GM19043 (cell line): ENCODE data around the gene CCIN.
"Not testable (repeated sequence)": the region's sequence is repeated elsewhere in the genome, so short reads cannot be mapped to it uniquely, and the experiment has no call there.

ENCODE experiments used
- ATAC-seq: cut with Tn5 transposase; IDR thresholded peaks from one replicate; pipeline ENCODE4 v1.9.1; 2021; ENCODE audit warnings: low read depth; ENCODE audit not compliant: unreplicated experiment

Gene CCIN

GRCh38 chr9:36169166-36169565 lies at the start of gene CCIN:
Gene CCIN, plus strand, starts transcription at chr9:36169388. Its CDS starts 115 bp downstream, at chr9:36169503.
- no peak for ATAC-seq

GRCh38 chr9:36119476-36119875 lies 49.7 kb upstream of the CCIN start:
- no peak for ATAC-seq

DNA sequence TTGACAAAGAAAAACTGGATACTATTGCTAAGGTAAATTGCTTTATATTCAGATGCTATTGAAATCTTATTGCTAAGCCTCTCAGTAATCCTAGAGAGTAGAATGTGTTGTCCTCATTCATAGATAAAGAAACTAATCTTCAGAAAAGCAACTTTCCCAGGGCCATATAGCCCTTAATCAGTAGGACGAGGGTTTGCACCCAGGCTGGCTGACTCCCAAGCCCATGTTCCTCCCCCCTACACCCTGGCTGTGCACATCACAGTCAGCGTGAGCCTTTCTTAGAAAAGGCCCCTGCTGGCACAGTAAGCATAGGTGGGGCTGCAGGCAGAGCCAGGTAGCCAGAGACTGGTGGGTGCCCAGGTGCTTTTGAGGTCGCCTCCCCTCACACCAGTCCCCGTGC lies 48.5 kb upstream of the CCIN start:
- ATAC-seq: no peak

DNA sequence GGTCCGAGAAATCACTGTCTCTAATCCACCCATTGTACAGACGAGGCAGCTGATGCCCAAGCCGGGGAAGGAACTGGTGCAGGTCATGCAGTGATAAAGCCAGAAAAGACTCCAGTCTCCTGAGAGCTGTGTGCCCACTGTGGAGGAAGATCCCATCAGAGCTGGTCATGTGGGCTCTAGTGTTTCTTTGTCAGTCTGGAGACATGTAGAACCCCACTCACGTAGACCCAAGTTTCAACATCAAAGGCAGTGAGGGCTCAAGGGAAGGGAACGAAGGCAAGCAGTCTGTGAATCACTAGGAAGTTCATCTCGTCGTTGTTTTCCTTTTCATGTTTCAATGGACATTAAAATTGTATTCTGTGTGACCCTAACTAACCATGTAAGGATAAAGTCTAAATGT lies 47.2 kb upstream of the CCIN start:
- no peak for ATAC-seq

- ATAC-seq: no peak
These were observed 45.7 kb upstream of the CCIN start for GRCh38 chr9:36123515-36123914.

- ATAC-seq: no peak
These were observed 43.9 kb upstream of the CCIN start for GRCh38 chr9:36125062-36125855.

- ATAC-seq: no peak
These were observed 43.0 kb upstream of the CCIN start for GRCh38 chr9:36126016-36126730.

DNA sequence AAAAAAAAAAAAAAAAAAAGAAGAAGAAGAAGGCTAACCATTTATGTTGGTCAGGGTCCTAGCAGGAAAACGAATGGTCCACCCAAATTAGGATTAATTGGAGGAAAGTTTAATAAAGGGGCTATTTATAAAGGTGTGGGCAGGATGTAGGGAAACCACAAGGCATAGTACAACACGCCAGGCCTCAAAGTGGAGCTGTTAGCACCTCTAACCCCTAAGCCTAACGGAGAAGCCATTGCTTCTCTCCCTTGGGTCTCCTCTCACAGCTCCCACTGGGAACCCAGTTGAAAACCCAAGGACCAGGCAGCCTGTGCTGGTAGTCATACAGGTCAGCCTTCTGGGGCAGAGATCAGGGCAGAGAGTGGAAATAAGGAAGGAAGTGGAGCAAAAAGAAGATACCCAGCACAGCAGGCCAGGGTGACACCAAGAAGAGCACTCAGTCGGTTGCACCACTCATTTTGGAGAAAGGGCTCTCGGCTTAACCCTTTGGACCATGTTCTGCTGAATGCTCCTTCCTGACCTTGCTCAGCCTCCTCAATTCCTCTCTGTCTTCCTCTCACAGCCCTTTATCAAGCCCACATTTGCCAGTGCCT lies 41.4 kb upstream of the CCIN start:
- ATAC-seq: no peak

GRCh38 chr9:36128349-36128748 lies 40.8 kb upstream of the CCIN start:
- no peak for ATAC-seq

GRCh38 chr9:36129139-36129538 lies 40.0 kb upstream of the CCIN start:
- ATAC-seq: no peak

- not testable (repeated sequence) for ATAC-seq
These were observed 37.5 kb upstream of the CCIN start for GRCh38 chr9:36131666-36132065.

DNA sequence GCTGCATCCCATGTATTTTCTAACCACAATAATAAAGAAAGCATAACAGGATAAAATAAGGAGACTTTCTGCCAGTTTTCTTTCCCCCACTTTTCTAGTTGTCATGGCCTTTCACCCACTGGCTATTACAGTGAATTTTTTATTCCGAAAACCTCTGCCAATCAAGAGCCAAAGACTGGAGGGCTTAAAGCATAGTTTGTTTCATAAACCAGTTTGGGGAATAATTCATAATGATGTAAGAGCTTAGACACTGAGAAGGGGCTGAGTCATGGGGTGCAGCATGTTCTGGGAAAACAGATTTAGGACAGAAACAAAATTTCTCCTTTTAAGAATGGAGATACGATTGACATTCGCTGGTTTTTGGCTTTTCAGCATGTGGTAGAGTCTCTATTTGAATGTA lies 37.1 kb upstream of the CCIN start:
- no peak for ATAC-seq

- ATAC-seq: no peak
These were observed 34.3 kb upstream of the CCIN start for GRCh38 chr9:36134761-36135505.

DNA sequence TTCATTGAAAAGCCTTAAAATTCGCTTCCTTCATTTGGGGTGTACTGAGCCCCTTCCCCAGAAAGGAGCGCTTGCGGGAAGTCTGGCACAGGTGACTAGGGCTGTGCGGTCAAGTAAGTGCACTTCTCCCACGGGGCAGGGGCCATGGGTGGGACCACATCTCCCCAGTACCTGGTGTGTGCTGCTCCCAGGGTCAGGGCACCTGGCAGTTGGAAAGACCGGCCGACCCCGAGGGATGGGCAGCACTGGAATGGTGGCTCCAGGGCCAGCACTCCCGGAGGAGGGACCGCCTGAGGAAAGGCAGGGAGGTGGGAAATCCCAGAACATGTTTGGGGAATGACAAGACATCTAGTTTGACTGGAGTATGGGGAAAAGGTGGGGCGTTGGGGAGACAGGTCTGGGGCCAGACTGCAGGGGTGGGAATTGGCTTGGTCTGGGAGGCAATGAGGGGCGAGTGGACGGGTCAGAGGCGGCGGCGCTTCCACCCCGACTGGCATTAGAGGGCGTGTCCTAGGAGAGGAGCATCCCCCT lies 33.4 kb upstream of the CCIN start:
- no peak for ATAC-seq

DNA sequence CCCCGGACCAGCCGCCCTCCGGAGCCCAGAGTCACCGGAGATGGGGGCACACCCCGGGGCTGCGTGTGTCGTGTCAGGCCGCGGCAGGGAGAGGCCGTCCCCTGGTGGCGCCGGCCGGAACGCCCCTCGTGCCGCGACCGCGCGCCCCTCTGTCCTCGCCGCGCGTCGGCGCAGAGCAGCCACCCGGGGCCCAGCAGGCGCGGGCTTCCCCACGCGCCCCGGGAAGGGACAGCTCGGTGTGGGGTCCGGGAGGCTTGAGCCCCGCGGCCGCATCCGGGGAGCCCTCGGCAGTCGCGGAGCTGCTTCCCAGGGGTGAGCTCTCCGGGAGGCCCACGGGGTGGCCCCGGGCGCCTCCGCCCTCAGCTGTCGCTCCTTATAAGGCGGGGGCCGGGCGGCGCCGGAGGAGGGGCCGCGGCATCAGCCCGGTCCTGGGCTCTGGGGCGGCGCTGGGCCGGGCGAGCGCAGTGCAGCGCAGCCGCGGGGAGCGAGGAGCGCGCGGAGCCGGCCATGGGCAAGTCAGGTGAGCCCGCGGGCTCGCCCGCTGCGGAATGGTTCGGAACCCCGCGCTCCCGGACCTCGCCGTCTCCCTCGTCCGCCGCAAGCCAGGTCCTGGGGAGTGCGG lies 32.8 kb upstream of the CCIN start, which contains the start of gene GLIPR2:
TSS of gene GLIPR2 (plus strand) at position 462 of the 622 bp plus-strand sequence. CDS start at position 508, 46 bp downstream.
- ATAC-seq: peak; percentile 90

DNA sequence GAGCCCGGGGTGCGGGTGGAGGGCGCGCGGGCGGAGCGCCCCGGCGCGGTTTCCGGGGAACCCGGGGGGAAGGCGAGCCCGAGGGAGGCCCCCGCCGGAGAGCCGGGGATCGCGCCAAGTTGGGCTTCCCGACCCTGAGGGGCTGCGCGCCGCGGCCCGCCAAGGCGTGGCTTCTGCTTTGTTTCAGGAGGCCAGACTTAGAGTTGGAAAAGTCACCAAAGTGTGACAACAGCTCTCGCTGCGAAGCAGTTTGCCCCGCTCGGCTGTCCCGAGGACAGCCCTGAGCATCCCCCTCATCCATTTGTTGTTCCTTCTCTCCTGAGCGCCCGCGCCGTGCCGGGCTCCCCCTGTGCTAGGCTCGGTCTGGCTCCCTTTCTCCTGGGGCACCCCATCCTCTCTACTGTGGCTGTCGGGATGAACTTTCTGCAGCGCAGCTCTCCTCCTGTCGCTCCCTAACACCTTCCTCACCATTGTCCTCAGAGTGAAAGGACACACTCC lies 32.2 kb upstream of the CCIN start:
- ATAC-seq: peak; percentile 26

- ATAC-seq: no peak
These were observed 31.7 kb upstream of the CCIN start for GRCh38 chr9:36137392-36138004.

DNA sequence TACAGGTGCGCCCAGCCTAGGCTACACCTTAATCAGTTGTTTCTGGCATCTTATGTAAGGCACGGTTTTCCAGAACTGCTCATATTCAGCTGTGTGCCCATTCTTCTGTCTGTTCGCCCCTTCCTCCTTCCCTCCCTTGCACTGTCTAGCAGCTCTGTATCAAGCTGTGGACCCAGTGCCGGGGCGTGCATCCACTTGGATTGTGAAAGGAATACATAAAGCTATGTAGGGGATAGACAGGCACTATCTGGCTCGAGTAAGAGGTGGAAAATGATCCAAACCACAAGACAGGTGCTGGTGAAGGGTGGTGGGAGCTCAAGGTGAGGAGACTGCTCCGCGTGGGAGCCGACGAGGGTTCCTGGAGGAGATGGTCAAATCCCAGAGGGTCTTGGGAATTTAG lies 30.7 kb upstream of the CCIN start:
- ATAC-seq: no peak

DNA sequence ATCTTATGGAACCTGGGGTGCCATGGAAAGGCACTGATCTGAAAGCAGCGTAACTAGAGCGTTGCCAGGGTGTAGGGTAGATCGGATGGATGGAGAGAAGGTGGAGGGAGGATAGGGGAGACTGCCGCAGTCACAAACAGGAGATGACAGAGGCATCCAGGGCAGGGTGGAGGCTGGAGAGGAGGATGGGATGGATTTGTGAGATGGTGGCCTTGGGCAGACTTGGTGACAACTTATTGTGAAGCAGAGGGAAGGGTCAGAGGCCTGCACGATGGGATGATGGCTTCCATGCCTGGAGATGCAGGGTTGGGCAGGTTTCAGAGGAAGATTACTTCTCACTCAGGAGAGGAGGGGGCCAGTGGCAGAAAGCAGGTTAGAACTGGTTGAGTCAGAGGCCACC lies 30.3 kb upstream of the CCIN start:
- ATAC-seq: no peak
